RCC 7860 (cell line): ENCODE data around the gene NCAPH2.

Experiments
- DNase-seq: peaks from one replicate; pipeline ENCODE4 v3.0.0-alpha.2; 2015; ENCODE audit warnings: low spot score
- FAIRE-seq: peaks from 2 replicates; lab custom pipeline; 2012; peaks lifted over from hg19 to GRCh38; lab: Jason Lieb, UNC

NCAPH2 gene

GRCh38 chr22:50488886-50489285, 19.1 kb upstream of the NCAPH2 start:
- no peak for DNase-seq
- no peak for FAIRE-seq

GRCh38 chr22:50489363-50490243, 18.4 kb upstream of the NCAPH2 start:
- DNase-seq (no peak), FAIRE-seq (no peak)

- no peak for DNase-seq
- FAIRE-seq = no peak
Measured at GRCh38 chr22:50490531-50491308, 17.3 kb upstream of the NCAPH2 start.

GRCh38 chr22:50497093-50497492, 10.9 kb upstream of the NCAPH2 start:
- FAIRE-seq = no peak
- DNase-seq = no peak

DNA sequence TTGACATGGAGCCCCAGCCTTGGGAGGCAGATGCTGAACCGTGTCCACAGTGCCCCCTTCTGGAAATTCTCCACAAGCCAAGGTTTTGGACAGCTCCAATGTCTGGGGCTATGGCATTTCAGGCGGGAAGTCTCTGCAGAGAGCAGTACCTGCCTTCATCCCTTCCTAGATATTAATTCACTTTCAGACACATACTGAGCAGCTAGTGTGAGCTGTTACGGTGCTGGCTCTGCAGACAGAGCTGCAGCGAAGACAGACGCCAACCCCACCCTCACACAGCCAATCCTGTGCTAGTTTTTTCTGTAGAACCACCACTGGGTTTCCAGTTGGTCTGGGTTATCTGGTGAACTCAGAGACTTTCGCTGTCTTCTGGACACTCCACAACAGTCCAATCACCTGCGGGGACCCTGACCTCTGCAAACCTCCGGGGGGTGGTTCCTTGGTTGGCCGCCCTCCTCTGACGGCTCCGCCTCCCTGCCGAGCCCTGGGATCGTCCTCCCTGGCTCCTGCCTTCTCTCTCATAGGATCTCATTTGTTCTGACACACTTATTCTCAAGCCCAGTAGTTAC, 9.6 kb upstream of the NCAPH2 start:
- FAIRE-seq = no peak
- peak; percentile 58 for DNase-seq

DNA sequence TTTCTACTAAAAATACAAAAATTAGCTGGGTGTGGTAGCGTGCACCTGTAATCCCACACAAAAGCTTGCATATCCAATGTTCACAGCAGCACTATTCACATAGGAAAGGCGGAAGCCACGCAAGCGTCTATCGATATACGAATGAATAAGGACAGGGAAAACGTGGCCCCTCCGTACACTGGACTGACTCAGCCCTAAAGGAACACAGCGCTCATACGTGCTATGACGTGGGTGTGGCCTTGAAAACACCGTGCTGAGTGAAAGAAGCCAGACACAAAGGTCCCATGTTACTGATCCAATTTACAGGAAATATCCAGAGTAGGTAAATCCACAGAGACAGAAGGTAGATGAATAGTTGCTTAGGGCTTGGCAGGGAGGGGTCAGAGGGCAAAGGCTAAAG, 7.6 kb upstream of the NCAPH2 start:
- no peak for FAIRE-seq
- no peak for DNase-seq

DNA sequence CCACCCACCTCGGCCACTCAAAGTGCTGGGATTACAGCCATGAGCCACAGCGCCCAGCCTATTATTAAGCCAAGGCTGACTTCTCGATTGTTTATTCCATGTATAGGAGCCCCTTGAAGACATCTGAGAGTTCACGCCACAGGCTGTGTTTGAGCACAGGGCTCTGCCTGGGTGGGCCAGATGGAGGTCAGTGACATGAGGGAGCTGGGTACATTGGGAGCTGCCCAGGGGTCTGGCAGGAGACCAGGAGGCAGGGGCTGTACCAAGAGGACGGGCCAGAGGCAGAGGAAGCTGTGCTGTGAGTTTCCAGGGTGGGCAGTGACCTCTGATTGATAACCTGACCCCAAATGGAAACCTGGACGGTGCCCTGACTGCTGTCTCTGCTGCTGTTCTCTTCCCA, 5.9 kb upstream of the NCAPH2 start:
- no peak for FAIRE-seq
- DNase-seq = no peak

DNA sequence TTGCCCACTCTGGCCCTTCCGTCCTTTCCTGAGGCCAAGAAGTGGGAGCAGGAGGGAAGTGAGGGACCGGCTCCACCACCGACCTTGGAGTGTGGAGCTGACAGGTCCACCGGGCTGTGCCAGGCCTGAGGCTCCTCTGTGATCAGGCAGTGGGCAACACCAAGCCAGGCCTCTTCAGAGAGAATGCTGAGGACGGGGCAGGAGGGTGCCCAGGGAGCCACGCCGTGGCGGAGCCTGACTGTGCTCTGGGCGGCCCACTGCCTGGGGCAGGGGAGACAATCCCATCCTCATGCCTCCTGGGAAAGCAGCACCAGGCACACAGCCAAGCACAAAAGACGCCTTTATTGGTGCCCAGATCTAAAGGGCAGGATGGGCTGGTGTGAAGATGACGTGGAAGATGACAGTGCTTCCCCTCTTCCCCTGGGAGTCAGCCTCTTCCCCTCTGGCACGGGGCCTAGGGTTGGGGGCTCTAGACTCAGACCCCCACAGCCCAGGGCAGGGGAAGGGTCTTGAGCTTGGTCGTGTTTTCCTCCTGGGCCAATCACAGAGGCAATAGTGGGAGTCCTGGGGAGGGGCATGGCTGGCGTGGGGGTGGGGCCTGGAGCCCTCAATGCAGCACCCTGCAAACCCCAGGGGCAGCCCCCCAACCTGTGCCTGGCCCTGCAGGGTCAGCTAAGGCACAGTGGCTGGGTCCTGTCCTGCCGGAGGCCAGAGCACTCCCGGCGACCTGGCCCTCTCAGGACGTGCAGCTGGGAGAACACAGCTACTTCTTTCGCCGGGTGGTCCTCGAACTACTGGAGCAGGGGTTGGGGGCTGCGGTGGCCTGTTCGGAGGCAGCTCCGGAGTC, 5.2 kb upstream of the NCAPH2 start:
- FAIRE-seq = no peak
- DNase-seq = no peak

GRCh38 chr22:50503475-50504145, 4.4 kb upstream of the NCAPH2 start:
- FAIRE-seq (no peak), DNase-seq (no peak)

GRCh38 chr22:50504369-50505211, 3.4 kb upstream of the NCAPH2 start:
- DNase-seq (no peak), FAIRE-seq (no peak)

- FAIRE-seq = no peak
Measured at GRCh38 chr22:50505276-50505775, 2.7 kb upstream of the NCAPH2 start.

GRCh38 chr22:50505776-50506610, 2.0 kb upstream of the NCAPH2 start:
- no peak for FAIRE-seq
- no peak for DNase-seq

More at GRCh38 chr22:50505276-50505775, 2.7 kb upstream of the NCAPH2 start:
- no peak for DNase-seq

GRCh38 chr22:50506611-50507420, 1.2 kb upstream of the NCAPH2 start:
- DNase-seq (peak; percentile 10), FAIRE-seq (no peak)

GRCh38 chr22:50507421-50507990, 518 bp upstream of the NCAPH2 start, which contains the start of gene LMF2:
Gene LMF2, minus strand, starts transcription at chr22:50507702. Its CDS starts 27 bp downstream, at chr22:50507675.
- FAIRE-seq (no peak), DNase-seq (no peak)

DNA sequence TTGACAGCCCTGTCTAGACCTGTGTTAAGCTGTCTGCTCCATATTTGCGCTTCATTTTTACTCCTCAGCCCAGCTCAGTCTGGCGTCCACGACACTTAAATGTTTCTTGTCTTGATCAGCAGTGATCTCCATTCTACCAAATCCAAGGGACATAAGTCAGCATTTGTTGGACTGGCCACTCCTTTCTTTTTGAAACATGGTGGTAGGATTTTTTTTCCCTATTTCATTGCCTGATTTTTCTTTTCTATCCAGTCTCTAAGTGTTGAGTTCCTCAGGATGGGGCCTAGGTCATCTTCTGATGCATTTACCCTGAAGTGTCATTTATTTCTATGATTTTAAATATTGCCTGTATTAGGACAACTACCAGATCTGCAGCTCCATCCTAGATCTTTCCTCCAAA, 873 bp downstream of the NCAPH2 start:
- FAIRE-seq (no peak), DNase-seq (no peak)

- DNase-seq = no peak
- FAIRE-seq = no peak
Measured at GRCh38 chr22:50513175-50513574, 5.2 kb downstream of the NCAPH2 start.

GRCh38 chr22:50516068-50516467, 8.0 kb downstream of the NCAPH2 start:
- FAIRE-seq = no peak
- no peak for DNase-seq
